Activated naive CD4-positive, alpha-beta T cell treated with Interleukin-2 at 50 U/mL for 16 hours (primary cell): ENCODE measurements around the gene PSG2.
"Not testable (repeated sequence)": the region's sequence is repeated elsewhere in the genome, so short reads cannot be mapped to it uniquely, and the experiment has no call there.

Experiments used
- DNase-seq: peaks from one replicate; pipeline ENCODE4 v3.0.0-alpha.2; 2020

Gene PSG2

DNA sequence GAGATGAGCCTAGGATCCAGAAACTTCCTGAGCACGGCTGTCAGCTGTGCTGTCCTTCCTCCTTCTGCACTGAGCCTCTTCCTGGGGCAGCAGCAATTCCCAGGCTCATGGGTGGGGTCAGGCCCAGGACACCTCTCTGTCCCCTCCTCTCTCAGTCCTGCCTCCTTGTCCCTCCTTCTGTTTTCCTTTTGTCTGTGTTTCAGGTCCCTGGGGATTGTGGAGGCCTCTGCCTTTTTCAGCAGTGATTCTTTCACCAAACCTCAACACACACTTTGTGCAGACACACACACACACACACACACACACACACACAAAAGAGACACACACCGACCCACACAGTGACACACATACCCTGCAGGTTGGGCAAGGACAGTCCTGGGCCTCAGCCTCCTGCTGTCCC lies at the start of gene PSG2:
Gene PSG2, minus strand, starts transcription at position 101 of the 400 bp plus-strand sequence. CDS start 132 bp downstream, outside the sequence.
- DNase-seq = not testable (repeated sequence)

DNA sequence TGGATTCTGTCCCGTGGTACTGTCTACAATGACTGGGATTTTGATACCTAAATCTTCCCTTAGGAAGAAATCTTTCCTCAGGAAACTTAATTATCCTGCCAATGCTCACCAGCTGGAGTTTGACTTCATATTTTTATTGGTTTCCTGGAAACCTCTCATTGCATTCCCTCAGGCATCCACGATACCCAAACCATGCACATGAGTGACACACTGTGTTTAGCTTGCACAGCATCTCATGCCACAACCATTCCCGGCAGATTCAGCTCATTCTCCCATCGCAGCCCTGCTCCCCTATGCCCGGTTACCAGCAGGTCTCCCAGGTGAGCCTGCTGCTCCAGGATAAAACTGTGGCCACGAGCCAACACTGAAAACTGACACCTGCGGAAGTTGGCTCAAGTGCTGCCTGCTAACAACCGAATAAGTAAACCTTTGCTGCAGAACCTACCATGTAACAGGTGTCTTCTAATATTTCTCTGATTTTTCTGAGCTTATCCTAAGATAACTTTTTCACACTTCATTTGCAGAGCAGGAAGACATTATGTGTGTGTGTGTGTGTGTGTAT lies 48.9 kb upstream of the PSG2 start:
- DNase-seq = not testable (repeated sequence)

GRCh38 chr19:43129197-43129596 lies 46.7 kb upstream of the PSG2 start:
- not testable (repeated sequence) for DNase-seq

- DNase-seq = not testable (repeated sequence)
These were observed 44.8 kb upstream of the PSG2 start for GRCh38 chr19:43127336-43127735.

DNA sequence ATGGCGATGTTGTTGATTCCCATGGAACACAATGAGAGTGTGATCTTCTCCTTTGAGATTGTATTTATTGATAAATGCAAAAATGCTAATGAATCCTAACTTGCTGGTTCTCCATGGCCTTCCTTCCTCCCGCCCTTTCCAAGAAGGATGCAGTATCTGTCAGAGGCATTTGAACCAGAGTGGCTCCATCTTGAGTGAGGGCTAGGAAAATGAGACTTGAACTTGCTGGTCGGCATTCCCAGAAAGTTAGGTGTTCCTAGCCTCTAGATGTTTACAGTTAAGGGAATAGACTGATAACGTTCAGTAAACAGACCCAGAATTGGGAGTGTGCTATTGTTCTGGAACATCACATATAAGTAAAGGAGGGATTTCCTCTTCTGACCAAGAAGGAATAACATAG lies 44.2 kb upstream of the PSG2 start:
- DNase-seq = no peak

- DNase-seq = no peak
These were observed 41.9 kb upstream of the PSG2 start for GRCh38 chr19:43124360-43124759.

- DNase-seq = not testable (repeated sequence)
These were observed 38.0 kb upstream of the PSG2 start for GRCh38 chr19:43120433-43121026.

DNA sequence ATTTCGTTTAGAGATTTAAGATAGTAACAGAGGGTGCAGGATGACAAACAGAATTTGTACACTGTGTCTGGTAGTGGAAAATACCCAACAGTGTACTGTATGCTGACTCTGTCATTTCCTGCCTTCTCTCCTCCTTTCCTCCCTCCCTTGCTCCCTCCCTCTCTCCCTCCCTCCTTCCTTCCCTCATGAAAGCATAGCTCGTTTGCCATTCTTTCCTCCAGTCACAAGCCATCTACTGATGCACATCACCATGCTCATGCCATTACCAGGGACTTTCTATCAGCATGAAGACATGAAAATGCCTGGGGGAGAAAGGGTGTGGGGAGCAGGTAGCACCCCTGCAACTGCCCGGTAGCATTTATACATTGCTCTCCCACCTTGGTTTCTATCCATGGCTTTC lies 37.0 kb upstream of the PSG2 start:
- not testable (repeated sequence) for DNase-seq

- not testable (repeated sequence) for DNase-seq
These were observed 33.9 kb upstream of the PSG2 start for GRCh38 chr19:43116421-43116820.

DNA sequence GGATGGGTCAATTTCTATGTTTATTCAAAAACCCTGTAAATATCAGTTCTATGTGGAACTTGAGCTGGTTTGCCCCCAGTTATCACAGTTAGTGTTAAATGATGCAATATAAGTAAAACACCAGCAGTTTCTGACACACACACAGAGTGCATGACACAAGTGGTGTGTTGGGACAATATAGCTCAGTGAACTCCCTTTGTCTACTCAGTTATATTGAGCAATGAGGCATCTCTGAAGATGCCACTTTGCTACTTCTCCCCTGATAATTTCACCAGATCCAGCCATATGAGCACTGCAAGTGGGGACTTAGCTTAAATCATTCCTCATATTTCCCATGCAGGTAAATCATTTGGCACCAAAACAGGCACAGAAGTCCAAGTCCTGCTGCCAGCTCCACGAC lies 33.0 kb upstream of the PSG2 start:
- DNase-seq = not testable (repeated sequence)

GRCh38 chr19:43115064-43115463 lies 32.6 kb upstream of the PSG2 start:
- not testable (repeated sequence) for DNase-seq

- DNase-seq = not testable (repeated sequence)
These were observed 32.1 kb upstream of the PSG2 start for GRCh38 chr19:43114626-43115025.

- DNase-seq = not testable (repeated sequence)
These were observed 24.9 kb upstream of the PSG2 start for GRCh38 chr19:43107401-43107800.

DNA sequence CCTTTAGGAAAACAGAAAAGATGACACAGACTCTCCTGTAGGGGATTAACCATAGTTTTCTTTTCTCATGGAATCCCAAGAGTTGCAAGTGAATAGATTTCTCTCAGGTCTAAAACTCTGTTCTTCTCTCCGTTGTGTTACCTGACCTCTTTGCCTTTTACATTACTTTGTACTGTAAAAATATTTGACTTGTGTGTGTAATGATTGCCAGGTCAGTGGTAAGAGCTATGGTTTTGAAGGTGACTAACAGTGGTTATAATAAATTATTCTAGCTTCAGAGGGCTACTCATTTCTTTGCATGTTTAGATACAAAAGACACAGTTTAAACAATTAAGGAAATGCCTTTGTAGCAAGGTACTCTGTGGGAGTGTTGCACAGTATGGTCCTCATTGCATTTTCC lies 23.0 kb upstream of the PSG2 start:
- no peak for DNase-seq

DNA sequence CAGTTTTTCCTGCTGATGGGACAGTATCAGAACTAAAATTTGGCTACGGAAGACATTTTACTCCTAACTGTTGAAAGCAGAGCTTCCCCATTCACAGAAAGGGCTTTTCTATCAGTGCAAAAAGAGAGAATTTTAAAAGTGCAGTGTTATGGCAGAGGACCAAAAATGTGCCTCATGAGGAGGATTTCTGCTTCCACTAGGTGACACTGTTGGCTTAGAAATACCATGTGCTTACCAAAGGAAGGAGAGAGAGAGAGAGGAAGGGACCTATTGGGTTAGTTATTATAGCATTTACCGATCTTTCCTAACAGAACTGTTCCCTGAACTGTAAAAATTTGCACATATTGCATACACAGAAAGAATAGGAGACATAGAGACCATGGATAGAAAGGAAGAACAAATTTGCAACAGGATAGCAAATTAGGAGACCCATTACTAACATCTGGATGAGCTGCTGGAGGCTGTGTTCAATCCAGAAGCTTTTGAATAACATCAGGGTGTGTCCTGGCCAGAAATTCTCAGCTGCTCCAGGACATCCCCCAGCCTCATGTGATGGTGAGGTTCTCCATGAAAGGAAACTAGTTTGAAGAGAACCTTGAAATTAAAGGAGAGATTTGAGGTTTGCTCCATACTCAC lies 21.8 kb upstream of the PSG2 start:
- not testable (repeated sequence) for DNase-seq

DNA sequence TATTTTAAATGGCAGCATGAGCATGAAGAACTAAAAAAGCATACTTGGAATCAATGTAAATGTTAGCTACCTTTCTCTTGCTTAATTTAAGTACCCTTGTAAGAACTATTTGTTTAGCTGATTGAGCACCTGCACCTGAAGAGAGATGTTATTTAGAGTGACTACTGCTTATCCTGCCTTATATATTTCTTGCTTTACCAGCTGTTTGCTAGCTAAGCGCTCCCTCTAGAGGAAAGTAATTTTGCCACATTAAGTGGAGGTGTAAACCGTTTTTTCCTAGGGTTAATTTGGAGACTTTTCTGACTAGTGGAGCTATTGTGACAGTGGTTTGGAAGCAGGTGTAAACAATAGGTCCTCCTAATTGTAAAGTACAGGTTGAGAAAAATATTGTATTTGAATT lies 19.4 kb upstream of the PSG2 start:
- no peak for DNase-seq

- DNase-seq = not testable (repeated sequence)
These were observed 15.9 kb upstream of the PSG2 start for GRCh38 chr19:43098416-43098815.

DNA sequence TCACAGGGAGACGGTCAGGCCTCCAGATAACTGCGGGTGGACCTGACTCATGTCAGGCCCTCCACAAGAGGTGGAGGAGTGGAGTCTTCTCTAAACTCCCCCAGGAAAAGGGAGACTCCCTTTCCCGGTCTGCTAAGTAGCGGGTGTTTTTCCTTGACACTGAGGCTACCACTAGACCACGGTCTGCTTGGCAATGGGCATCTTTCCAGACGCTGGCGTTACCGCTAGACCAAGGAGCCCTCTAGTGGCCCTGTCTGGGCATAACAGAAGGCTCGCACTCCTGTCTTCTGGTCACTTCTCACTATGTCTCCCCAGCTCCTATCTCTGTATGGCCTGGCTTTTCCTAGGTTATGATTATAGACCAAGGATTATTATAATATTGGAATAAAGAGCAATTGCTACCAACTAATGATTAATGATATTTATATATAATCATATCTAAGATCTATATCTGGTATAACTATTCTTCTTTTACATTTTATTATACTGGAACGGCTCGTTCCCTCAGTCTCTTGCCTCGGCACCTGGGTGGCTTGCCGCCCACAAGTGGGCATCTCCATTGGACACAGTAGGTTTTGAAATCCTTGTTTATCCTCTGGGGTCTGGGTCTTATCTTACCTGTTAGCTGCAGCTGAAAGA lies 5.3 kb upstream of the PSG2 start:
- peak; percentile 13 for DNase-seq

DNA sequence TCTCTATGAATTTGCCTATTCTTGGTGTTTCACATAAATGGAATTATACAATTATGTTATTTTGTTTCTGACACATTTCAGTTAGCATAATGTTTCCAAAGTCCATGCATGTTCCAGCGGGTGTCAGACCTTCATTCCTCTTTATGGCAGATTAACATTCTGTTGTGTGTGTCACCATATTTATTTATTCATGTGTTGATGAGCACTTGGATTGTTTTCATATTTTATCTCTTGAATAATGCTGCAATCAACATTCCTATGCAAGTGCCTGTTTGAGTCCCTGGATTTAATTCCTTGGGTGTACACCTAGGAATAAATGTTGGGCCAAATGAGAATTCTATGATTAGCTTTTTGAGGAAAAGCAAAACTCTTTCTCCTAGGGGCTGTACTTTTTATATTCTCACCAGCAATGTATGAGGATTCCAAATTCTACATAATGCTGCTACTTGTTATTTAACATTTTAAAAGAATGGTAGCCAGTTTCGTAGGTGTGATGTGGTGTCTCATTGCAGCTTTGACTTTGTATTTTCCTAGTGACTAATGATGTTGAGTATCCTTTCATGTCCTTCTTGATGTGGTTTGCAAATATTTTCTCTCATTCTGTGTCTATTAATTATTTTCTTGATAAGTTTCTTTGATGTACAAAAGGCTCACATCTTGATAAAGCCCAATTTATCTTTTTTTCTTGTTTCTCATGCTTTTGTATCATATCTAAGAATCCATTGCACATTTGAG lies 3.5 kb upstream of the PSG2 start:
- DNase-seq = not testable (repeated sequence)

DNA sequence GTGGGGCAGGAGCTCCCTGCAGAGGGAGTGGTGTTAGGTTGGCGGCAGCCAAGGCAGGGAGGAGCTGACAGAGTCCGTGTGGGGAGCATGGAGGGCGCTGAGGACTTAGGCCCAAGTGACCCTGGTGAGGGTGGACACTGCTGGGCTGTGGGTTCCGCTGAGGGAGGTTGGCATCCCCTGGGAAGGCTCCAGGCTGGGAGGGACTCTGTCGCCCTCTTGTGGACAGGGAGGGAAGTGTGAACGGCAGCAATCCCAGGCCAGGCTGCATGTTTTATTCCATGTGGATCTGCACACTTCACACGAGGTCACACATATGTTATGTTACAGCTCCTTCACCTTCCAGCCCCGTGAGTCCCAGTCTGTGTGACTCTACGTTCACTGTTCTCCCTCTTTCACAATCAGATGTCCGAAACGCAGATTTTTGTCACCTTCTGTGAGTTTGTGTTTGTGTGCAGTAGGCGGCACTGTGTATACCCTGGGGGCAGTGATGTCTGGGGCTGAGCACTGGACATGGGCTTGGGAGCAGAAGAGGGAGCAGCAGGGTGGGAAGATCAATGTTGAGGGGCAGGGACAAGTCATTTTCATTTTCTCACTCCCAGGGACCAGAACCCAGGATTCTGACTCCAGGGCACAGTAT lies 1.8 kb upstream of the PSG2 start:
- DNase-seq = not testable (repeated sequence)

DNA sequence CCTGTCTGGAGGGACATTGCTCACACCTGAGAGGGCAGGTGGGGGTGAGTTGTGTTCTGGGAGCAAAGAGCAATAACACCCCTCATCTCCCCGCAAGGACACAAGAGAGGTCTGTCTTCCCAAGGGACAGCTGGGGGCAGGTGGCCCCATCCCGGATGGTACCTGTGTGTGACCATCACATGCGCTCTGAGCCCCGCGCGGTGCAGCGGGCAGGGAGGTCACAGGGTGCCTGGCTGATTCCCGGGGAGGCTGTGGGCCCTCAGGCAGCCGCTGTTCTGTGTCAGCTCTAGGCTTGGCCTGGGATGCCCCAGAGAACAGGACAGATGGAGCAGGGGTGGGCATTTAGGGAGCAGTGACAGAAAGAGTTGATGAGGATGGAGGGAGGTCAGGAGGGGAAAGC lies 1.2 kb upstream of the PSG2 start:
- DNase-seq = not testable (repeated sequence)

DNA sequence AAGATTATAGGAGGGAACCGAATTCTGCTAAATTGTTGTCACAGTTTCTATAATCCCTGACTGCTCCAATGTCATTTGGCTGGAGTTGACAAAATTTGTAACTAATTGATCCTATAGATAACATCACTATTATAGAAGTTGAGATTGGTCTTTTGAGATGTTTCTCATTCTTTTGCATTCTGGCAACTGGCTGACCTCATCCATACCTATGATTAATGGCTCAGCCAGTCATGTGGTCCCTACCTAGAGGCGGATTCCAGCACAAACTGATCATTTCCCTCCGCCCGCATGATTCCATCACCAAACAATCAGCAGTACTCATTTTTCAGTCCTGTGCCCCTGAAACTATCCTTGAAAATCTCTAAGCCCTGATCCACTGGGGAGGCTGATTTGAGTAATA lies 4.2 kb downstream of the PSG2 start:
- no peak for DNase-seq

DNA sequence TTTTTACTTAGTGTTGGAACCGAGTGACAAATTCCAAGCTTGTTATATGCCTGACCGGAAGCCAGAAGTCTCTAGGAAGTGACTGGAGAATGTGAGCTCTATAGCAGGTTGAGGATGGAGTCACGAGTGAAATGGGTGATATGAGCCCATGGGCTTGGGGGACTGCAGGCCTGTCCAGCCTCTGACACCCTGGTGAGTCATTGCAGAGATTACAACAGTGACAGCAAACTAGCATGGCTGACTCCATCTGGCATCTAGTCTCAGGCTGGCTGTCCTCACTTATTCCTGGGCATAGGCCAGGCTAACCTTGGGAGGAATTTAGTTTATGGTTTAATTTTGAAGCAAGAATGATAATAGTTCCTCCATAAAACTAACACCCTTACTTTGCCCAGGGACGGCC lies 4.6 kb downstream of the PSG2 start:
- not testable (repeated sequence) for DNase-seq
